OCI-LY1 (cell line): ENCODE measurements around the gene TERB1.

Experiments
- H2AFZ ChIP-seq: fragments of 200-600 bp; sonication (generic), shearing (Covaris generic); 2 replicates; pipeline ENCODE4 v1.6.0; 2014; ENCODE audit warnings: antibody characterized with exemption, mild to moderate bottlenecking, low read length
- H3F3A ChIP-seq: fragments of 200-600 bp; sonication (generic), shearing (Covaris generic); 2 replicates; pipeline ENCODE4 v1.6.0; 2014; ENCODE audit warnings: mild to moderate bottlenecking, antibody characterized with exemption, low read length, moderate library complexity; ENCODE audit not compliant: insufficient read depth
- H3K27ac ChIP-seq: fragments of 200-600 bp; sonication (generic); 2 replicates; pipeline ENCODE4 v1.5.1; 2014; ENCODE audit warnings: low read length, mixed run types, mild to moderate bottlenecking, low read depth; ENCODE audit not compliant: poor library complexity, severe bottlenecking
- H3K27me3 ChIP-seq: fragments of 200-600 bp; sonication (generic); 2 replicates; pipeline ENCODE4 v1.6.0; 2014; ENCODE audit warnings: antibody characterized with exemption, mild to moderate bottlenecking, low read length, moderate library complexity; ENCODE audit not compliant: insufficient read depth
- H3K36me3 ChIP-seq: fragments of 200-600 bp; sonication (generic); 2 replicates; pipeline ENCODE4 v1.6.1; 2014; ENCODE audit warnings: mild to moderate bottlenecking, antibody characterized with exemption, low read length, moderate library complexity, mixed read lengths; ENCODE audit not compliant: insufficient read depth
- H3K4me1 ChIP-seq: fragments of 200-600 bp; sonication (generic); 2 replicates; pipeline ENCODE4 v1.5.1; 2014; ENCODE audit warnings: mild to moderate bottlenecking, low read length, moderate library complexity; ENCODE audit not compliant: insufficient read depth, severe bottlenecking
- H3K4me2 ChIP-seq: fragments of 200-600 bp; sonication (generic), shearing (Covaris generic); 2 replicates; pipeline ENCODE4 v1.6.1; 2014; ENCODE audit warnings: low read length
- H3K4me3 ChIP-seq: fragments of 200-600 bp; sonication (generic); 2 replicates; pipeline ENCODE4 v1.5.1; 2014; ENCODE audit warnings: low read length, low read depth, mild to moderate bottlenecking, mixed read lengths; ENCODE audit not compliant: poor library complexity, severe bottlenecking
- H3K79me2 ChIP-seq: fragments of 200-600 bp; shearing (Covaris generic); 2 replicates; pipeline ENCODE4 v1.6.1; 2016; ENCODE audit warnings: mixed run types, low read length, mixed read lengths; ENCODE audit not compliant: insufficient read depth
- H3K9ac ChIP-seq: fragments of 200-600 bp; sonication (generic), shearing (Covaris generic); 2 replicates; pipeline ENCODE4 v1.6.1; 2014; ENCODE audit warnings: mild to moderate bottlenecking, low read length, mixed read lengths
- H3K9me2 ChIP-seq: fragments of 200-600 bp; sonication (generic), shearing (Covaris generic); 2 replicates; pipeline ENCODE4 v1.6.1; 2014; ENCODE audit warnings: low read depth, mild to moderate bottlenecking, low read length, mixed read lengths
- H3K9me3 ChIP-seq: fragments of 200-600 bp; shearing (Covaris generic); 2 replicates; pipeline ENCODE4 v1.6.1; 2014; ENCODE audit warnings: low read length, mixed read lengths
- H4K20me1 ChIP-seq: fragments of 200-600 bp; sonication (generic), shearing (Covaris generic); 2 replicates; pipeline ENCODE4 v1.6.0; 2016; ENCODE audit warnings: mild to moderate bottlenecking, low read length; ENCODE audit not compliant: insufficient read depth
- EZH2 ChIP-seq: fragments of 200-600 bp; sonication (generic), shearing (Covaris generic); IDR thresholded peaks from 2 replicates; pipeline ENCODE4 v1.8.0; 2017; ENCODE audit warnings: borderline replicate concordance, mixed run types, mild to moderate bottlenecking, antibody characterized with exemption, low read length, moderate library complexity, mixed read lengths
- TF ChIP-seq, protein P1 (sequence below): fragments of 200-600 bp; sonication (generic), shearing (Covaris generic); IDR thresholded peaks from 2 replicates; pipeline ENCODE4 v1.5.1; 2017; ENCODE audit warnings: mild to moderate bottlenecking, antibody characterized with exemption, low read length, moderate library complexity, mixed read lengths

TERB1 gene

DNA sequence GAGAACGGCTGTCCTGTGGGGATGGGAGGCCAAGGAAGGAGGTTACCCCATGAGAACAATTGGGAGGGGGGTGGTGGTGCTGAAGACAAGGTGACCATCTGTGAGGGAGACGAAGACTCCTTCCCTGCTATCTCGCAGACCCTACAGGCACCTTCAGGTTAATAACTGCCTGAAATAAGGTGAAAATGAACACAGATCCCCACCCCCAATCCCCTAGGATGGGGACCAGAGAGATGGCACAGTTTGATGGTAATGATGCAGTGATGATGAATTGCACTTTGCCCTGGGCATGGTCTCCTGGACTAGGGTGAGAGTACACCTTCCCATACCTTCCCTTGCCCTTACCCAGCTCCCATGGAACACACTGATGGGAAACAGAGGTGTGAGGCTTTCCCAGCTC, 30.8 kb upstream of the TERB1 start:
- Histone ChIP-seq H3K4me2 (no peak overlapping the region), H3K79me2 (peaks cover 12% of the 10 kb centered on the region), H3K4me1 (peaks cover 15% of the 10 kb centered on the region), H3K27me3 (no peaks in the 10 kb centered on the region; the same call in 1 of the 2 replicates), H3K36me3 (peaks cover 20% of the 10 kb centered on the region), H3K9me3 (no peaks in the 10 kb centered on the region), H2AFZ (no peak overlapping the region), H3F3A (no peaks in the 10 kb centered on the region), H3K9me2 (no peaks in the 10 kb centered on the region), H3K4me3 (no peak overlapping the region), H3K9ac (no peak overlapping the region), H4K20me1 (no peaks in the 10 kb centered on the region), H3K27ac (no peak overlapping the region)
- TF ChIP-seq, protein P1, sequence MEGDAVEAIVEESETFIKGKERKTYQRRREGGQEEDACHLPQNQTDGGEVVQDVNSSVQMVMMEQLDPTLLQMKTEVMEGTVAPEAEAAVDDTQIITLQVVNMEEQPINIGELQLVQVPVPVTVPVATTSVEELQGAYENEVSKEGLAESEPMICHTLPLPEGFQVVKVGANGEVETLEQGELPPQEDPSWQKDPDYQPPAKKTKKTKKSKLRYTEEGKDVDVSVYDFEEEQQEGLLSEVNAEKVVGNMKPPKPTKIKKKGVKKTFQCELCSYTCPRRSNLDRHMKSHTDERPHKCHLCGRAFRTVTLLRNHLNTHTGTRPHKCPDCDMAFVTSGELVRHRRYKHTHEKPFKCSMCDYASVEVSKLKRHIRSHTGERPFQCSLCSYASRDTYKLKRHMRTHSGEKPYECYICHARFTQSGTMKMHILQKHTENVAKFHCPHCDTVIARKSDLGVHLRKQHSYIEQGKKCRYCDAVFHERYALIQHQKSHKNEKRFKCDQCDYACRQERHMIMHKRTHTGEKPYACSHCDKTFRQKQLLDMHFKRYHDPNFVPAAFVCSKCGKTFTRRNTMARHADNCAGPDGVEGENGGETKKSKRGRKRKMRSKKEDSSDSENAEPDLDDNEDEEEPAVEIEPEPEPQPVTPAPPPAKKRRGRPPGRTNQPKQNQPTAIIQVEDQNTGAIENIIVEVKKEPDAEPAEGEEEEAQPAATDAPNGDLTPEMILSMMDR, result no peak
- TF ChIP-seq EZH2, result no peak

DNA sequence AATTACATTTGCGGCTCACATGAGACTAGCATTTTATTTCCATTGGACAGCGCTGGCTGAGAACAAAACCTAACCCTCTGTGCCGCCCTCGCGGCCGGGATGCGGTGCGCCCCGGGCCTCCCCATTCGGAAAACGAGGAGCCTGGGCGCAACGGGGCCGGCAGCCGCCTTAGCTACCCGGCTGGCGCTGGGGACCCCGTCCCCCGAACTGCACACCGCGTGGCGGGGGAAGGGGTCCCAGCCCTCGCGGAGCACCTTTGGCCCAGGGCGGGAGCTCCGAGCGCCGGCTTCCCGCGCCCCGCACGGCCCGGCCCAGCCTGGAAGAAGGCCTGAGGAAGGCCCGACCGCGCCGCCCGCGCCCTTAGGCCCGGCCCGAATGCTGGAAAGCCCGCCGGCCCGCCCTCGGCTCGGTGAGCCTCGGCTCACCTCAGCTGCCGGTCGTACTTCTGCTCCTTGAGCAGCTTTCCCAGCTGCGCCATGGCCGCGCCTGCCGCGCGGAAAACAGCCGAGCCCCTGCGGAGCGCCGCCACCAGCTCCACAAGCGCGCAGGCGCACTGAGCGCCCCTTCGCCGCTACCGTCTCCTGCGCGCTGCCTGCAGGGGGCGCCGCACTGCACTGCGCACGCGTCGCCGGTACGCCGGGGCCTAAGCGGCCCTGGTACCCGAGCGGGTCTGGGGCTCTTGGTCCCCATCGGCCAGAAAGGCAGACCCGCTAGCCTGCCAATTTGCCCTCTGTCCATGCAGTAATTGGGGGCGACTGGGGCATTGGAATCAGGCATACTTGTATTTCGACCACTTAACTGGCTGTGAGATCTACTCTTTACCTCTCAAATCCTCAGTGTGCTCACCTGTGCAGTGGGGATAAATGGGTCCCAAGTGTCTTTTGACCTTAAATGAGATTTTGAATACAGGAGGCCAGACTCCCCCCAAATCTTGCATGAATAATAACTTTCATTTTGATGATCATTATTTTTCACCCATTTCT, 29.3 kb upstream of the TERB1 start, which contains the start of gene NAE1:
Gene NAE1, minus strand, starts transcription at position 555 of the 983 bp plus-strand sequence. Its CDS starts 77 bp downstream, at position 478.
- Histone ChIP-seq H3F3A (no peaks in the 10 kb centered on the region), H3K27me3 (no peaks in the 10 kb centered on the region; the same call in 1 of the 2 replicates), H3K9ac (peak within 1 kb of the TSS; percentile 76), H3K4me3 (peak within 1 kb of the TSS; percentile 70), H3K4me1 (peaks cover 15% of the 10 kb centered on the region), H4K20me1 (no peaks in the 10 kb centered on the region), H3K36me3 (peaks cover 34% of the 10 kb centered on the region), H3K4me2 (peak within 1 kb of the TSS; percentile 68), H3K27ac (no peak within 1 kb of the TSS), H3K9me3 (no peaks in the 10 kb centered on the region), H2AFZ (peak within 1 kb of the TSS; percentile 43), H3K79me2 (peaks cover 15% of the 10 kb centered on the region), H3K9me2 (no peaks in the 10 kb centered on the region)
- TF ChIP-seq, protein P1, result peak; percentile 94
- TF ChIP-seq EZH2, result no peak

DNA sequence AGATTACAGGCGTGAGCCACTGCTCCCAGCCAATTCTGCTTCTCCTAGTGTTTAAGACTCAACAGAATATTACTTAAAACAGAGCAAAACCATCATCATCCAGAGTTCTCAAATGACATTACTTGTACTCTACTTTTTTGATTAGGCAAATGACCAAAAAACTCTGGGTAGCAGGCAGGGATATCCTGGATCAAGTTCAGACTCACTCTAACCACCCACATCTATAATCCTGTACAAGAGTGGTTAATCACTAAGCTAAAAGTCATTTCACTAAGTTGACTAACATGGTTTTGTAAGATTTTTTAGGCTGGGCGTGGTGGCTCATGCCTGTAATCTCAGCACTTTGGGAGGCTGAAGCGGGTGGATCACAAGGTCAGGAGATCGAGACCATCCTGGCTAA, 22.6 kb upstream of the TERB1 start:
- Histone ChIP-seq H2AFZ (no peak overlapping the region), H3K27ac (no peak overlapping the region), H3K36me3 (peaks cover 85% of the 10 kb centered on the region), H3K4me3 (no peak overlapping the region), H3K9me2 (no peaks in the 10 kb centered on the region), H3K4me2 (no peak overlapping the region), H3K9me3 (no peaks in the 10 kb centered on the region), H3K9ac (no peak overlapping the region), H4K20me1 (no peaks in the 10 kb centered on the region), H3K27me3 (no peaks in the 10 kb centered on the region), H3K4me1 (peaks cover under 1% of the 10 kb centered on the region), H3F3A (no peaks in the 10 kb centered on the region), H3K79me2 (peaks cover 10% of the 10 kb centered on the region; the same call in 1 of the 2 replicates)
- TF ChIP-seq EZH2, result no peak
- TF ChIP-seq, protein P1, result no peak
